Testis (tissue), 3 donors: Measurements from ENCODE around the gene KCND3. TPM values are rescaled to one million over a fixed set of nuclear protein-coding genes. Genes with fewer than 3 reads are reported as not detected.

Experiments
- DNase-seq: peaks from one replicate; pipeline ENCODE4 v3.0.0-alpha.2; 2019
- H3K27ac ChIP-seq, 2 donors: fragments of 200-600 bp; sonication (generic); one replicate each; pipeline ENCODE4 v1.5.1; 2019
- H3K27me3 ChIP-seq: fragments of 200-600 bp; sonication (generic); one replicate; pipeline ENCODE4 v1.5.1; 2019
- H3K36me3 ChIP-seq: fragments of 200-600 bp; sonication (generic); one replicate; pipeline ENCODE4 v1.5.1; 2017; ENCODE audit warnings: low read depth; ENCODE audit errors: missing control alignments
- H3K4me1 ChIP-seq: fragments of 200-600 bp; sonication (generic); one replicate; pipeline ENCODE4 v1.5.1; 2019
- H3K4me3 ChIP-seq, 2 donors: fragments of 200-600 bp; sonication (generic); one replicate each; pipeline ENCODE4 v1.5.1; 2017 to 2019
- H3K9me3 ChIP-seq: fragments of 200-600 bp; sonication (generic); one replicate; pipeline ENCODE4 v1.5.1; 2017
- POLR2A ChIP-seq: fragments of 450-650 bp; IDR thresholded peaks from one replicate; pipeline ENCODE4 v1.6.1; 2017; ENCODE audit warnings: antibody characterized with exemption, mild to moderate bottlenecking, moderate library complexity
- WGBS, 2 donors: methylation state at CpG; one replicate each; pipeline ENCODE4 v1.1.5; 2018; 5-methylcytosine and 5-hydroxymethylcytosine counted together
- intact Hi-C: fragments of 100-400 bp; cut with DNase I; formaldehyde crosslinking; loops from one replicate; pipeline ENCODE4 v1.15.1; 2023; ENCODE audit warnings: low total_unique reads
- polyA plus RNA-seq: library from polyadenylated mRNA; stranded (reverse); fragments of 350-450 nt; fragmentation: Illumina TruSeq; extraction: RNeasy Lipid Tissue Mini Kit (QIAGEN cat#74804); gene quantifications from one replicate; pipeline ENCODE4 v1.2.3, GENCODE V29; 2014; ENCODE audit warnings: low read depth, low replicate concordance; ENCODE audit not compliant: insufficient read depth
- total RNA-seq, 2 donors: library from RNA; depleted of rRNA; stranded (reverse); fragments of >200 nt; gene quantifications; one replicate each; pipeline ENCODE4 v1.2.3, GENCODE V29; 2016
- TF ChIP-seq, protein P1 (sequence below), 3 experiments: fragments of 450-650 bp in 2 of 3; fragments of 200-600 bp in 1 of 3; sonication (generic) in 1 of 3; IDR thresholded peaks; one replicate each; pipeline ENCODE4 v1.5.1; 2016 to 2019; ENCODE audit warnings: antibody characterized with exemption in 3 of 3, mild to moderate bottlenecking in 2 of 3, moderate library complexity in 1 of 3

The KCND3 gene
- total and polyA plus RNA-seq, 3 donors from 2014 or later = 5.5 to 6.6 (median 6.0) TPM

- Histone ChIP-seq H3K4me1 (no peaks in the 10 kb centered on the region), H3K4me3 (no peak overlapping the region), H3K27ac (no peak overlapping the region), H3K36me3 (no peaks in the 10 kb centered on the region), H3K9me3 (no peaks in the 10 kb centered on the region), H3K27me3 (no peaks in the 10 kb centered on the region)
- TF ChIP-seq, protein P1, sequence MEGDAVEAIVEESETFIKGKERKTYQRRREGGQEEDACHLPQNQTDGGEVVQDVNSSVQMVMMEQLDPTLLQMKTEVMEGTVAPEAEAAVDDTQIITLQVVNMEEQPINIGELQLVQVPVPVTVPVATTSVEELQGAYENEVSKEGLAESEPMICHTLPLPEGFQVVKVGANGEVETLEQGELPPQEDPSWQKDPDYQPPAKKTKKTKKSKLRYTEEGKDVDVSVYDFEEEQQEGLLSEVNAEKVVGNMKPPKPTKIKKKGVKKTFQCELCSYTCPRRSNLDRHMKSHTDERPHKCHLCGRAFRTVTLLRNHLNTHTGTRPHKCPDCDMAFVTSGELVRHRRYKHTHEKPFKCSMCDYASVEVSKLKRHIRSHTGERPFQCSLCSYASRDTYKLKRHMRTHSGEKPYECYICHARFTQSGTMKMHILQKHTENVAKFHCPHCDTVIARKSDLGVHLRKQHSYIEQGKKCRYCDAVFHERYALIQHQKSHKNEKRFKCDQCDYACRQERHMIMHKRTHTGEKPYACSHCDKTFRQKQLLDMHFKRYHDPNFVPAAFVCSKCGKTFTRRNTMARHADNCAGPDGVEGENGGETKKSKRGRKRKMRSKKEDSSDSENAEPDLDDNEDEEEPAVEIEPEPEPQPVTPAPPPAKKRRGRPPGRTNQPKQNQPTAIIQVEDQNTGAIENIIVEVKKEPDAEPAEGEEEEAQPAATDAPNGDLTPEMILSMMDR (IDR thresholded peaks at IDR 0.05) = no peak
- TF ChIP-seq POLR2A = no peak
- intact Hi-C loops = no loop called here
- no peak for DNase-seq
- WGBS, 2 donors = 84 to 89% methylated on average over 4 of the region's 4 CpGs
Measured at GRCh38 chr1:111826278-111826677, 163.2 kb downstream of the KCND3 start.

DNA sequence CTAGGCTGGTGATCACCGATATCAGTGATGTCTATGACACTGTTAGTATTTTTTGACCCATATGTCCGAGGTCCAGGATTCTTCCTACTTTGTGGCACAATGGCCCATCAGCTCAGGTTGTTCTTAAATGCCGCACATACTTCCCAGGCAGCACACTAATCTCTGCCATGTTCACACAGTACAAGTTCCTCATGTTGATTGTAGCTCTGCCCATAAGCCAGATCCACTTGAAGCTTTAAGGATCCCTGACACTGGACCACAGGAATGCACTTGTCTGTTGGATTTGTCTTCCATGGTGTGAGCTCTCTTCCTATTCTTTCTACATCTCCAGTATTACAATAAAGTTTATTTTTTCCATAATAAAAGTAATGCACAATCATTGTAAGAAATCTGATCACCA, 164.3 kb downstream of the KCND3 start:
- no peaks in the 10 kb centered on the region for H3K4me1 ChIP-seq
- no peak for DNase-seq
- no peak overlapping the region for H3K27ac ChIP-seq
- intact Hi-C loops = no loop called here
- WGBS, 2 donors = 84 to 95% methylated on average over 3 of the region's 3 CpGs
- H3K4me3 ChIP-seq = no peak overlapping the region
- no peaks in the 10 kb centered on the region for H3K9me3 ChIP-seq
- TF ChIP-seq POLR2A = no peak
- TF ChIP-seq, protein P1 (IDR thresholded peaks at IDR 0.05) = no peak
- H3K27me3 ChIP-seq = no peaks in the 10 kb centered on the region
- H3K36me3 ChIP-seq = no peaks in the 10 kb centered on the region

DNA sequence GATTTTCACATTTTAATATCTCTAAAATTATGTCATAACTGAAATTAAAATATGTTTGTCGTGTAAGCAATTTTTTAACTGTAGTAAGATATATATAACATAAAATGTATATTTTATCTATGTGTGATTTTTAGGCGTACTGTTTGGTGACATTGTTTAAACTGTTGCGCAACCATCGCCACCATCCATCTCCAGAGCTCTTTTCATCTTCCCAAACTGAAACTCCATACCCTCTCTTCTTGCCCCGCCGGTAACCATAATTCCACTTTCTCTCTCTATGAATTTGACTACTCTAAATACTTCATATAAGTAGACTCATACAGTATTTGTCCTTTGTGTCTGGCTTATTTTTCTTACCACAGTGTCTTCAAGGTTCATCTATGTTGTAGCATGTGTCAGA, 167.3 kb downstream of the KCND3 start:
- no peaks in the 10 kb centered on the region for H3K9me3 ChIP-seq

DNA sequence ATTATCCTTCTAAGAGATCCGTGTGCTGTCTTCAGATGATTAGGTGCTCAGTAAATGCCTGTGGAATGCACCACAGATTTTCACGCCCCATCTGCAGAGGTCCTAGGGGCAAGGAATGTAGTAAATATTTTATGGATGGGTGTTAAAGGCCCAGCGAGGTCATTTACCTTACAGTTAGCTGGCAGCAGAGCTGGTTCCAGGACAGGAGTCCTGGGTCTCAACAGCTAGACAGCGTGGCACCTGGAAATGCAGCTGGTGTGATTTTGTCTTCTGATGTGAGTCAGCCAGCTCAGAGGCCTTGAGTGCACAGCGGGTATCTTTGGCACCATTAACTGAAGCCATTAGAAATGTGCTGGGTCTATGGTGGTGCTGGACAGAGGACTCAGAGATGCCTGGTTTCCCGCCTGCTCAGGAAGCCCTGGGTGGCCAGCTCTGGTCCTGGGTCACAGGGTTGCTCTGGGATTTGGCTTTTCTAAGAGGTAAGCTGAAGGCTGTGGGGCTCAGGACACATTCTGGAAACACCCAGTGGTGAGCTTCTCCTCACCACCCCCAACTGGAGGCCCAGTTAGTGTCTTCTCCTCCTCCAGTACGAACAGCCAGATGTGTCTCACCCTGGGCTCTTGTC, 168.2 kb downstream of the KCND3 start:
- Histone ChIP-seq H3K9me3 (no peaks in the 10 kb centered on the region), H3K4me3 (no peak overlapping the region), H3K27me3 (no peaks in the 10 kb centered on the region), H3K36me3 (no peaks in the 10 kb centered on the region), H3K4me1 (no peaks in the 10 kb centered on the region), H3K27ac (no peak overlapping the region)
- DNase-seq = no peak
- TF ChIP-seq, protein P1 (IDR thresholded peaks at IDR 0.05) = no peak
- TF ChIP-seq POLR2A = no peak
- WGBS, 2 donors = 84 to 88% methylated on average over 6 of the region's 7 CpGs
- intact Hi-C loops = no loop called here

More for the DNA sequence above, 167.3 kb downstream of the KCND3 start:
- Histone ChIP-seq H3K27me3 (no peaks in the 10 kb centered on the region), H3K36me3 (no peaks in the 10 kb centered on the region), H3K4me3 (no peak overlapping the region), H3K4me1 (no peaks in the 10 kb centered on the region), H3K27ac (no peak overlapping the region)
- 94 to 97% methylated on average over 6 of the region's 6 CpGs for WGBS, 2 donors
- no peak for DNase-seq
- TF ChIP-seq, protein P1 (IDR thresholded peaks at IDR 0.05) = no peak
- TF ChIP-seq POLR2A = no peak
- intact Hi-C loops = no loop called here
